MCF 10A (cell line): Measurements from ENCODE around the gene CCDC28A. TPM values are rescaled to one million over a fixed set of nuclear protein-coding genes. Genes with fewer than 3 reads are reported as not detected.

Source experiments
- BruUV-seq: library from RNA; stranded (reverse); fragments of 400-500 nt; replicated peaks from 2 replicates; lab custom pipeline; 2021; lab: Mats Ljungman, UMichigan
- CTCF ChIA-PET: fragments of 300-600 bp; sonication (Branson Sonifier 250); formaldehyde crosslinking; extraction: SDS; loops from one replicate; lab custom pipeline; 2021; ENCODE audit warnings: antibody characterized with exemption, inconsistent platforms; lab: Yijun Ruan, JAX
- POLR2A ChIA-PET: fragments of 300-600, 350-650 bp; sonication (Branson Sonifier 250); formaldehyde crosslinking; extraction: SDS; loops from one replicate; lab custom pipeline; 2020; ENCODE audit warnings: antibody characterized with exemption, inconsistent platforms; lab: Yijun Ruan, JAX
- DNase-seq: peaks from one replicate; pipeline ENCODE4 v3.0.0-alpha.2; 2018; ENCODE audit not compliant: unreplicated experiment
- H3K27ac Mint-ChIP-seq: one replicate; pipeline ENCODE4 v1.8.0; 2022; ENCODE audit warnings: mild to moderate bottlenecking, low read depth, mixed read lengths; ENCODE audit not compliant: unreplicated experiment
- H3K27me3 Mint-ChIP-seq: one replicate; pipeline ENCODE4 v1.8.0; 2022; ENCODE audit warnings: mixed read lengths; ENCODE audit not compliant: insufficient read depth, unreplicated experiment
- H3K36me3 Mint-ChIP-seq: one replicate; pipeline ENCODE4 v1.8.0; 2022; ENCODE audit warnings: mild to moderate bottlenecking, moderate library complexity, mixed read lengths; ENCODE audit not compliant: insufficient read depth, unreplicated experiment
- H3K4me1 Mint-ChIP-seq: one replicate; pipeline ENCODE4 v1.8.0; 2022; ENCODE audit warnings: mixed read lengths; ENCODE audit not compliant: insufficient read depth, unreplicated experiment
- H3K4me3 Mint-ChIP-seq: one replicate; pipeline ENCODE4 v1.8.0; 2022; ENCODE audit warnings: mild to moderate bottlenecking, moderate library complexity, mixed read lengths; ENCODE audit not compliant: unreplicated experiment
- H3K9me3 Mint-ChIP-seq: one replicate; pipeline ENCODE4 v1.8.0; 2022; ENCODE audit warnings: mixed read lengths; ENCODE audit not compliant: unreplicated experiment
- intact Hi-C: fragments of 100-400 bp; cut with micrococcal nuclease; formaldehyde crosslinking; loops from 2 replicates; pipeline ENCODE4 v1.14.1; 2022
- total RNA-seq: library from RNA; stranded (reverse); gene quantifications from 2 replicates; pipeline ENCODE4 v1.2.3, GENCODE V29; 2022
- TF ChIP-seq, protein P1 (sequence below): fragments of 200-600 bp; IDR thresholded peaks from one replicate; pipeline ENCODE4 v1.8.0; 2022; ENCODE audit warnings: antibody characterized with exemption, mild to moderate bottlenecking; ENCODE audit not compliant: unreplicated experiment

CCDC28A gene
- total RNA-seq, 1 experiment from 2014 or later = 15.8 TPM

GRCh38 chr6:138796771-138797170 is 23.2 kb downstream of the CCDC28A start:
- Mint-ChIP-seq H3K36me3 (peaks cover 6% of the 10 kb centered on the region), H3K27ac (no peak overlapping the region), H3K9me3 (no peaks in the 10 kb centered on the region), H3K27me3 (no peaks in the 10 kb centered on the region), H3K4me1 (no peaks in the 10 kb centered on the region), H3K4me3 (no peak overlapping the region)
- no TSS peak for BruUV-seq
- no peak for DNase-seq
- ChIA-PET CTCF (interaction anchor here (0.7 kb wide), 1 partner anchor 84 kb away, joined by 3 read pairs; no protein-coding TSS in a partner anchor), POLR2A (interaction anchor here (0.9 kb wide), 1 partner anchor 9 kb away, joined by 3 read pairs; no protein-coding TSS in a partner anchor)
- TF ChIP-seq, protein P1, sequence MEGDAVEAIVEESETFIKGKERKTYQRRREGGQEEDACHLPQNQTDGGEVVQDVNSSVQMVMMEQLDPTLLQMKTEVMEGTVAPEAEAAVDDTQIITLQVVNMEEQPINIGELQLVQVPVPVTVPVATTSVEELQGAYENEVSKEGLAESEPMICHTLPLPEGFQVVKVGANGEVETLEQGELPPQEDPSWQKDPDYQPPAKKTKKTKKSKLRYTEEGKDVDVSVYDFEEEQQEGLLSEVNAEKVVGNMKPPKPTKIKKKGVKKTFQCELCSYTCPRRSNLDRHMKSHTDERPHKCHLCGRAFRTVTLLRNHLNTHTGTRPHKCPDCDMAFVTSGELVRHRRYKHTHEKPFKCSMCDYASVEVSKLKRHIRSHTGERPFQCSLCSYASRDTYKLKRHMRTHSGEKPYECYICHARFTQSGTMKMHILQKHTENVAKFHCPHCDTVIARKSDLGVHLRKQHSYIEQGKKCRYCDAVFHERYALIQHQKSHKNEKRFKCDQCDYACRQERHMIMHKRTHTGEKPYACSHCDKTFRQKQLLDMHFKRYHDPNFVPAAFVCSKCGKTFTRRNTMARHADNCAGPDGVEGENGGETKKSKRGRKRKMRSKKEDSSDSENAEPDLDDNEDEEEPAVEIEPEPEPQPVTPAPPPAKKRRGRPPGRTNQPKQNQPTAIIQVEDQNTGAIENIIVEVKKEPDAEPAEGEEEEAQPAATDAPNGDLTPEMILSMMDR = no peak
- intact Hi-C loops = no loop called here

- Mint-ChIP-seq H3K9me3 (no peaks in the 10 kb centered on the region), H3K4me1 (no peaks in the 10 kb centered on the region), H3K4me3 (no peak overlapping the region), H3K27me3 (no peaks in the 10 kb centered on the region), H3K36me3 (peaks cover 6% of the 10 kb centered on the region), H3K27ac (no peak overlapping the region)
- CTCF ChIA-PET = interaction anchor here (0.6 to 0.8 kb wide), 2 partner anchors 18 to 833 kb away, joined by 3 read pairs; no protein-coding TSS in a partner anchor
- POLR2A ChIA-PET = no interaction called here
- TF ChIP-seq, protein P1 = no peak
- DNase-seq = no peak
- BruUV-seq = no TSS peak
- intact Hi-C loops = no loop called here
These were observed 24.4 kb downstream of the CCDC28A start for GRCh38 chr6:138797806-138798446.

DNA sequence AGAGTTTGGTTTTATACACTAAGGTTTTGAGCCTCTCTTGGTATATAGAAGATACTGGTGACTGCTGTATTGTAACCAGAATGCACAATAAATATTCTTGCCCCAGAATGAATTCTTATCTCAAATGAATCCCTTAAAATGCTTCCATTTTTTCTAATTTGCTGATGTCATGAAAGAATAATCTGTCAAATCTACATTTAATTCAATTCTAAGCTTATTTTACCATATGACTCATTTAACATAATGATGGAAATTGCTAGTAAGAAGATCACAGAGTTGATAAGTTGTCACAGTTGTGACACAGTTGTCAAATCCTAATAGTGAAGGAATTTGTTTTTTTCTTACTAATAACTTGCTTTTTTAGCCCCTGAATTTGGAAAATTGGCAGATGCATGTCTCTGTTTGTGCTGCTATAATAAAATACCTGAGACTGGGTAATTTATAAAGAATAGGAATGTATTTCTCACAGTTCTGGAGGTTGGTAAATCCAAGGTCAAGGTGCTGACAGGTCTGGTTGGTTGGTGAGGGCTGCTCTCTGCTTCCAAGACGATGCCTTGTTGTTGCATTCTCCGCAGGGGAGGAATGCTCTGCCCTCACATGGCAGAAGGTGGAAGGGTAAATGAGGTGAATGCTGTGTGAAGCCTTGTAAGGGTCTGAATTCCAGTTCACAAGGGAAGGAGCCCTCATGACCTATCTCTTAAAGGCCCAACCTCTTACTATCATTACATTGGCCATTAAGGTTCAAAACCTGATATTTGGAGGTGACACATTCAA is 27.0 kb downstream of the CCDC28A start:
- H3K27ac Mint-ChIP-seq = no peak overlapping the region
- intact Hi-C loops = no loop called here
- H3K27me3 Mint-ChIP-seq = no peaks in the 10 kb centered on the region
- no peaks in the 10 kb centered on the region for H3K9me3 Mint-ChIP-seq
- ChIA-PET CTCF (interaction anchor here (1.6 kb wide), 1 partner anchor 15 kb away, joined by 6 read pairs; no protein-coding TSS in a partner anchor), POLR2A (interaction anchor here (0.6 to 1.0 kb wide), 2 partner anchors 27 to 680 kb away, joined by 3 to 6 read pairs; partner anchors contain the start of gene CCDC28A)
- no TSS peak for BruUV-seq
- TF ChIP-seq, protein P1 = no peak
- H3K36me3 Mint-ChIP-seq = peaks cover 6% of the 10 kb centered on the region
- no peak overlapping the region for H3K4me3 Mint-ChIP-seq
- no peak for DNase-seq
- H3K4me1 Mint-ChIP-seq = no peaks in the 10 kb centered on the region

DNA sequence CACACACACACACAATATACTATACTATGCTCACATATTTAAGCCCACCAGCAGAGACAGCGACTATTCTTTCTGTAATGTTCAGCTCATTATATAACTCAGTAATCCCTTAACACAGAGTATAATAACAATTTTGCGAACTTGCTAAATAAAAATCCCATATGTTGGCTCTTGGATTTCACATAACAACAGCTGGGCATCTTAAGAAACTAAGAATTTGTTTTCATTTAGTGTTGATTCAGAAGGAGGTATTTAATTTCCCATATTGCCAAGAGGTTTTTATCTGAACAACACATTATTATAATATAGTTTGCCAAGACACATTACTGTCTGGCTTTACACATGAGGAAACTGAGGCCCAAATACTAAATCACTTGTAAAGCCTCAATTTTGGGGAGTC is 29.8 kb downstream of the CCDC28A start:
- ChIA-PET POLR2A (interaction anchor here (0.7 kb wide), 1 partner anchor 409 kb away, joined by 3 read pairs; no protein-coding TSS in a partner anchor), CTCF (interaction anchor here (0.6 to 1.1 kb wide), 3 partner anchors 13 to 431 kb away, joined by 3 to 4 read pairs (median 3); no protein-coding TSS in a partner anchor)
- no peak for DNase-seq
- Mint-ChIP-seq H3K36me3 (no peaks in the 10 kb centered on the region), H3K27ac (no peak overlapping the region), H3K4me1 (no peaks in the 10 kb centered on the region), H3K27me3 (no peaks in the 10 kb centered on the region), H3K4me3 (no peak overlapping the region), H3K9me3 (no peaks in the 10 kb centered on the region)
- intact Hi-C loops = no loop called here
- TF ChIP-seq, protein P1 = no peak
- BruUV-seq = no TSS peak
